HEK293 (cell line): ENCODE results near the gene ZNF492.

Experiments used
- CTCF ChIP-seq: fragments of 450-650 bp; formaldehyde crosslinking; IDR thresholded peaks from 2 replicates; pipeline ENCODE4 v1.5.1; 2016; ENCODE audit warnings: missing biosample characterization, missing genetic modification characterization
- ELK4 ChIP-seq: IDR thresholded peaks from 2 replicates; pipeline ENCODE4 v1.6.1; 2011; ENCODE audit warnings: mild to moderate bottlenecking, low read depth, low read length, borderline replicate concordance
- HIC1 ChIP-seq: fragments of 450-650 bp; formaldehyde crosslinking; IDR thresholded peaks from 2 replicates; pipeline ENCODE4 v1.5.1; 2016; ENCODE audit warnings: missing biosample characterization, missing genetic modification characterization
- MYNN ChIP-seq: fragments of 450-650 bp; formaldehyde crosslinking; IDR thresholded peaks from 2 replicates; pipeline ENCODE4 v1.5.1; 2016; ENCODE audit warnings: missing biosample characterization, missing genetic modification characterization, borderline replicate concordance
- OVOL3 ChIP-seq: fragments of 450-650 bp; formaldehyde crosslinking; IDR thresholded peaks from 2 replicates; pipeline ENCODE4 v1.5.1; 2016; ENCODE audit warnings: missing biosample characterization, missing genetic modification characterization
- ZBTB21 ChIP-seq: fragments of 450-650 bp; formaldehyde crosslinking; IDR thresholded peaks from 2 replicates; pipeline ENCODE4 v1.5.1; 2017; ENCODE audit warnings: missing biosample characterization, missing genetic modification characterization
- ZNF112 ChIP-seq: fragments of 450-650 bp; formaldehyde crosslinking; IDR thresholded peaks from 2 replicates; pipeline ENCODE4 v1.5.0; 2017; ENCODE audit warnings: missing biosample characterization, missing genetic modification characterization
- ZNF146 ChIP-seq: fragments of 450-650 bp; formaldehyde crosslinking; IDR thresholded peaks from 2 replicates; pipeline ENCODE4 v1.5.1; 2016; ENCODE audit warnings: missing biosample characterization, missing genetic modification characterization
- ZNF24 ChIP-seq: fragments of 450-650 bp; formaldehyde crosslinking; IDR thresholded peaks from 2 replicates; pipeline ENCODE4 v1.5.1; 2016; ENCODE audit warnings: missing biosample characterization, missing genetic modification characterization
- ZNF350 ChIP-seq: fragments of 450-650 bp; formaldehyde crosslinking; IDR thresholded peaks from 2 replicates; pipeline ENCODE4 v1.5.0; 2017; ENCODE audit warnings: missing biosample characterization, mild to moderate bottlenecking, missing genetic modification characterization

GRCh38 chr19:22619932-22620331, 14.2 kb upstream of the ZNF492 start:
- TF ChIP-seq OVOL3 (tag by site-specific recombination) (no peak), MYNN (tag by site-specific recombination) (no peak), CTCF (tag by site-specific recombination) (no peak), ZNF112 (tag by site-specific recombination) (no peak), ZNF350 (no peak), ZBTB21 (tag by site-specific recombination) (no peak), HIC1 (tag by site-specific recombination) (no peak), ELK4 (no peak), ZNF146 (tag by site-specific recombination) (no peak), ZNF24 (tag by site-specific recombination) (no peak)
